HepG2 (cell line): ENCODE data around the gene APPBP2. TPM values are rescaled to one million over a fixed set of nuclear protein-coding genes. Genes with fewer than 3 reads are reported as not detected.

Source experiments
- AHR ChIP-seq: IDR thresholded peaks from 2 replicates; pipeline ENCODE4 v1.6.1; 2018; ENCODE audit warnings: missing genetic modification reagents, missing compliant biosample characterization
- ARNTL ChIP-seq: sonication (generic); formaldehyde crosslinking; IDR thresholded peaks from 2 replicates; pipeline ENCODE4 v1.4.0; 2020; ENCODE audit warnings: mild to moderate bottlenecking, missing genetic modification reagents
- ISL2 ChIP-seq: sonication (generic); formaldehyde crosslinking; IDR thresholded peaks from 2 replicates; pipeline ENCODE4 v1.5.0; 2020; ENCODE audit warnings: missing genetic modification reagents
- JUND ChIP-seq: sonication (generic); formaldehyde crosslinking; IDR thresholded peaks from 2 replicates; pipeline ENCODE4 v1.8.0; 2022; ENCODE audit warnings: mild to moderate bottlenecking, missing genetic modification reagents
- KLF16 ChIP-seq, 2 experiments: sonication (generic) in 1 of 2; formaldehyde crosslinking in 1 of 2; IDR thresholded peaks; 2 replicates each; pipeline versions ENCODE4 v1.6.1 to v1.8.0; 2016 to 2023; ENCODE audit warnings: missing genetic modification reagents in 2 of 2, missing compliant biosample characterization in 1 of 2
- NRL ChIP-seq: sonication (generic); formaldehyde crosslinking; IDR thresholded peaks from 2 replicates; pipeline ENCODE4 v1.5.0; 2020; ENCODE audit warnings: missing genetic modification reagents, mild to moderate bottlenecking, moderate library complexity, borderline replicate concordance
- PHF8 ChIP-seq: sonication (generic); formaldehyde crosslinking; IDR thresholded peaks from 2 replicates; pipeline ENCODE4 v1.5.0; 2020; ENCODE audit warnings: missing genetic modification reagents
- SOX13 ChIP-seq, 3 experiments: fragments of 450-650 bp in 1 of 3; sonication (generic) in 1 of 3; formaldehyde crosslinking in 1 of 3; IDR thresholded peaks in 2 of 3; conservative IDR thresholded peaks in 1 of 3; 2 replicates each; pipeline versions ENCODE4 v1.5.0 to v1.6.1; 2016 to 2020; ENCODE audit warnings: antibody characterized with exemption in 1 of 3, mild to moderate bottlenecking in 1 of 3, missing compliant biosample characterization in 1 of 3, missing genetic modification reagents in 1 of 3, moderate library complexity in 1 of 3
- ZEB1 ChIP-seq: IDR thresholded peaks from 2 replicates; pipeline ENCODE4 v1.6.1; 2012; ENCODE audit warnings: mild to moderate bottlenecking, low read depth, inconsistent platforms; ENCODE audit not compliant: insufficient replicate concordance
- ZFP36L1 ChIP-seq: sonication (generic); formaldehyde crosslinking; IDR thresholded peaks from 2 replicates; pipeline ENCODE4 v1.8.0; 2022; ENCODE audit warnings: mild to moderate bottlenecking, missing genetic modification reagents, moderate library complexity
- ZKSCAN5 ChIP-seq: sonication (generic); formaldehyde crosslinking; IDR thresholded peaks from 2 replicates; pipeline ENCODE4 v1.5.1; 2020; ENCODE audit warnings: mild to moderate bottlenecking, missing genetic modification reagents
- ZKSCAN8 ChIP-seq: IDR thresholded peaks from 2 replicates; pipeline ENCODE4 v1.6.1; 2016; ENCODE audit warnings: borderline replicate concordance, missing genetic modification reagents, missing compliant biosample characterization
- ZSCAN31 ChIP-seq: sonication (generic); formaldehyde crosslinking; IDR thresholded peaks from 2 replicates; pipeline ENCODE4 v1.5.0; 2020; ENCODE audit warnings: low read depth, mild to moderate bottlenecking, missing genetic modification reagents
- polyA plus RNA-seq, 8 experiments: library from polyadenylated mRNA; depleted of rRNA in 3 of 8; stranded (reverse) in 7 of 8; unstranded in 1 of 8; fragments of >200 nt; fragmentation: Illumina TruSeq in 4 of 8; extraction: Trizol in 4 of 8; gene quantifications; 2 replicates each; pipeline versions ENCODE4 v1.2.1 to v1.2.3, GENCODE V29; 2011 to 2016; ENCODE audit warnings: low read depth in 4 of 8, missing spikeins in 1 of 8, mixed read lengths in 1 of 8; ENCODE audit not compliant: insufficient read depth in 1 of 8
- total RNA-seq, 5 experiments: library from RNA; depleted of rRNA; stranded (reverse); fragments of >200 nt; fragmentation: Illumina TruSeq; extraction: Trizol; gene quantifications; 2 replicates each; pipeline ENCODE4 v1.2.3, GENCODE V29; 2016; ENCODE audit warnings: low read depth in 1 of 5
- TF ChIP-seq, protein P1 (sequence below): sonication (generic); formaldehyde crosslinking; IDR thresholded peaks from 2 replicates; pipeline ENCODE4 v1.5.1; 2020; ENCODE audit warnings: missing genetic modification reagents, mild to moderate bottlenecking, borderline replicate concordance
- TF ChIP-seq, protein P2 (sequence below): IDR thresholded peaks from 2 replicates; pipeline ENCODE4 v1.6.1; 2016; ENCODE audit warnings: low read depth
- TF ChIP-seq, protein P3 (sequence below): sonication (generic); formaldehyde crosslinking; IDR thresholded peaks from 2 replicates; pipeline ENCODE4; 2020; ENCODE audit warnings: missing genetic modification reagents, mild to moderate bottlenecking, borderline replicate concordance
- TF ChIP-seq, protein P4 (sequence below): sonication (generic); formaldehyde crosslinking; IDR thresholded peaks from 2 replicates; pipeline ENCODE4 v1.4.0; 2020; ENCODE audit warnings: missing genetic modification reagents, borderline replicate concordance
- TF ChIP-seq, protein P5 (sequence below): IDR thresholded peaks from 2 replicates; pipeline ENCODE4 v1.6.1; 2016; ENCODE audit warnings: missing compliant biosample characterization, missing genetic modification reagents, borderline replicate concordance

APPBP2 gene
- total and polyA plus RNA-seq, 2 of the 13 experiments (the other 11 are each of a cell fraction or from before 2014, with no cell fraction given): 17.5 to 45.8 TPM

DNA sequence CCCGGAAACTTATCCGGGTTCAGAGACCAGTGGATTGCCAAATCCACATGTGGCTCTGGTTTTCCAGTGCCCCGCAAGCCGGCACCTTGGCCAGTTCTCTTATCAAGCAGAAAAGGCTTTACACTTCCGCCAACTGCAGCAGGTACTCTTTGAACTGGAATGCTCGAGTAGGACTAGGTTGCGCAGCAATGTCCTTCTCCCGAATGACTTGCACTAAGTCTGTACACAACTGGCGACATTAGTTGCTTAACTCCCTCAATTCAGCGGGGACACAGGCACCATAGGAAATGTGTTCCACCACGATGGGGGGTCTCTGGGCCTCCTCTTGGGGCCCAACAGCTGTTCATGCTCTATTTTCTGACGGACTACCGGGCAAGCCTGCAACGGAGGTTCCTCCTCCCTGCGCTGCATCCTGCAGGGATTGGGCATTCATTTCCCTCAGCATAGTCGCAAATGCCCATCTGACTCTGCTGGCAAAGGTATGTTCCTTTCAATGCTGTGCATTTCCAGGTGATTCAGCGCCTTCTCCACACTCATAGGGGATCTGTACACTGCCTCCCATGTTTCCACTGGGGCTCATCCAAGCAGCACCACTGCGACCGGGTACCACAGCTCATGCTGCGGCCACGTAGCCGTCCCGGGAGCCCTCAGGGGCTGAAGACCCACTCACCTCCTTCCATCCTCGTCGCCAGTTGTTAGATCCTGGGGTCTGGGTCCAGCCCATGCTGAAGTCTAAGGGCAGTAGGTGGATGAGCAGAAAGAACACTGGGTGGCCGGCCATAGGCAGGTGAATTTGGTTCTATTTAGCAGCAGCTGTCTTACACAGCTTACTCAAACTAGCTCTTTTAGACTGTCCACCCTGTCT lies 34.2 kb upstream of the APPBP2 start (continued):
- TF ChIP-seq, protein P1, sequence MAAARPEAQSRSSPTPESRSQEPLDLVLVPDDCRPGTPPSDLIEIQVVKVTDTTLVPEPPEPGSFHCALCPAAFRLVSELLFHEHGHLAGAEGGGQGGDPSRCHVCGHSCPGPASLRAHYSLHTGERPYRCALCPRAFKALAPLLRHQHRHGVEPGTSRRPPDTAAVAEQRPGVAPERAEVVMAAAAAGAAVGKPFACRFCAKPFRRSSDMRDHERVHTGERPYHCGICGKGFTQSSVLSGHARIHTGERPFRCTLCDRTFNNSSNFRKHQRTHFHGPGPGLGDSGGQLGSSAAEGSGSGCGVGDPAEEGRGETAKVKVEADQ (CRISPR knock-in tag): peak; percentile 94
- peak; percentile 25; the same call in 1 of the 2 replicates for TF ChIP-seq NRL (CRISPR knock-in tag)
- TF ChIP-seq SOX13 (IDR thresholded peaks at IDR 0.05): no peak; the same call in 1 of the 2 replicates
- TF ChIP-seq SOX13 (CRISPR knock-in tag; conservative IDR thresholded peaks at IDR 0.05 in 1 of 2, IDR thresholded peaks at IDR 0.05 in 1 of 2): peak in 1 of 2 experiments; percentile 62; a peak in 2 of 4 replicates
- TF ChIP-seq ZKSCAN8 (CRISPR knock-in tag): peak; percentile 100
- TF ChIP-seq KLF16 (CRISPR knock-in tag; IDR thresholded peaks at IDR 0.05): peak in 1 of 2 experiments; percentile 74; a peak in 2 of 4 replicates
- TF ChIP-seq, protein P2, sequence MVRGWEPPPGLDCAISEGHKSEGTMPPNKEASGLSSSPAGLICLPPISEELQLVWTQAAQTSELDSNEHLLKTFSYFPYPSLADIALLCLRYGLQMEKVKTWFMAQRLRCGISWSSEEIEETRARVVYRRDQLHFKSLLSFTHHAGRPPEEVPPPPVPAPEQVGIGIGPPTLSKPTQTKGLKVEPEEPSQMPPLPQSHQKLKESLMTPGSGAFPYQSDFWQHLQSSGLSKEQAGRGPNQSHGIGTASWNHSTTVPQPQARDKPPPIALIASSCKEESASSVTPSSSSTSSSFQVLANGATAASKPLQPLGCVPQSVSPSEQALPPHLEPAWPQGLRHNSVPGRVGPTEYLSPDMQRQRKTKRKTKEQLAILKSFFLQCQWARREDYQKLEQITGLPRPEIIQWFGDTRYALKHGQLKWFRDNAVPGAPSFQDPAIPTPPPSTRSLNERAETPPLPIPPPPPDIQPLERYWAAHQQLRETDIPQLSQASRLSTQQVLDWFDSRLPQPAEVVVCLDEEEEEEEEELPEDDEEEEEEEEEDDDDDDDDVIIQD (CRISPR knock-in tag): no peak
- TF ChIP-seq ZSCAN31: peak; percentile 80; the same call in 1 of the 2 replicates
- peak; percentile 74 for TF ChIP-seq ZEB1
- TF ChIP-seq JUND: no peak
- peak; percentile 75; the same call in 1 of the 2 replicates for TF ChIP-seq ISL2 (CRISPR knock-in tag)
- 0 out of 2 replicates have a peak, but pooled peaks have one; percentile 21 for TF ChIP-seq ZKSCAN5 (CRISPR knock-in tag)
- peak; percentile 67 for TF ChIP-seq ARNTL
- peak; percentile 53; the same call in 1 of the 2 replicates for TF ChIP-seq PHF8 (CRISPR knock-in tag)
- TF ChIP-seq ZFP36L1 (CRISPR knock-in tag): peak; percentile 83; the same call in 1 of the 2 replicates
- TF ChIP-seq, protein P3, sequence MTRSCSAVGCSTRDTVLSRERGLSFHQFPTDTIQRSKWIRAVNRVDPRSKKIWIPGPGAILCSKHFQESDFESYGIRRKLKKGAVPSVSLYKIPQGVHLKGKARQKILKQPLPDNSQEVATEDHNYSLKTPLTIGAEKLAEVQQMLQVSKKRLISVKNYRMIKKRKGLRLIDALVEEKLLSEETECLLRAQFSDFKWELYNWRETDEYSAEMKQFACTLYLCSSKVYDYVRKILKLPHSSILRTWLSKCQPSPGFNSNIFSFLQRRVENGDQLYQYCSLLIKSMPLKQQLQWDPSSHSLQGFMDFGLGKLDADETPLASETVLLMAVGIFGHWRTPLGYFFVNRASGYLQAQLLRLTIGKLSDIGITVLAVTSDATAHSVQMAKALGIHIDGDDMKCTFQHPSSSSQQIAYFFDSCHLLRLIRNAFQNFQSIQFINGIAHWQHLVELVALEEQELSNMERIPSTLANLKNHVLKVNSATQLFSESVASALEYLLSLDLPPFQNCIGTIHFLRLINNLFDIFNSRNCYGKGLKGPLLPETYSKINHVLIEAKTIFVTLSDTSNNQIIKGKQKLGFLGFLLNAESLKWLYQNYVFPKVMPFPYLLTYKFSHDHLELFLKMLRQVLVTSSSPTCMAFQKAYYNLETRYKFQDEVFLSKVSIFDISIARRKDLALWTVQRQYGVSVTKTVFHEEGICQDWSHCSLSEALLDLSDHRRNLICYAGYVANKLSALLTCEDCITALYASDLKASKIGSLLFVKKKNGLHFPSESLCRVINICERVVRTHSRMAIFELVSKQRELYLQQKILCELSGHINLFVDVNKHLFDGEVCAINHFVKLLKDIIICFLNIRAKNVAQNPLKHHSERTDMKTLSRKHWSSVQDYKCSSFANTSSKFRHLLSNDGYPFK (CRISPR knock-in tag): peak; percentile 59; the same call in 1 of the 2 replicates
- TF ChIP-seq, protein P4, sequence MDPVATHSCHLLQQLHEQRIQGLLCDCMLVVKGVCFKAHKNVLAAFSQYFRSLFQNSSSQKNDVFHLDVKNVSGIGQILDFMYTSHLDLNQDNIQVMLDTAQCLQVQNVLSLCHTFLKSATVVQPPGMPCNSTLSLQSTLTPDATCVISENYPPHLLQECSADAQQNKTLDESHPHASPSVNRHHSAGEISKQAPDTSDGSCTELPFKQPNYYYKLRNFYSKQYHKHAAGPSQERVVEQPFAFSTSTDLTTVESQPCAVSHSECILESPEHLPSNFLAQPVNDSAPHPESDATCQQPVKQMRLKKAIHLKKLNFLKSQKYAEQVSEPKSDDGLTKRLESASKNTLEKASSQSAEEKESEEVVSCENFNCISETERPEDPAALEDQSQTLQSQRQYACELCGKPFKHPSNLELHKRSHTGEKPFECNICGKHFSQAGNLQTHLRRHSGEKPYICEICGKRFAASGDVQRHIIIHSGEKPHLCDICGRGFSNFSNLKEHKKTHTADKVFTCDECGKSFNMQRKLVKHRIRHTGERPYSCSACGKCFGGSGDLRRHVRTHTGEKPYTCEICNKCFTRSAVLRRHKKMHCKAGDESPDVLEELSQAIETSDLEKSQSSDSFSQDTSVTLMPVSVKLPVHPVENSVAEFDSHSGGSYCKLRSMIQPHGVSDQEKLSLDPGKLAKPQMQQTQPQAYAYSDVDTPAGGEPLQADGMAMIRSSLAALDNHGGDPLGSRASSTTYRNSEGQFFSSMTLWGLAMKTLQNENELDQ (CRISPR knock-in tag): no peak
- TF ChIP-seq, protein P5, sequence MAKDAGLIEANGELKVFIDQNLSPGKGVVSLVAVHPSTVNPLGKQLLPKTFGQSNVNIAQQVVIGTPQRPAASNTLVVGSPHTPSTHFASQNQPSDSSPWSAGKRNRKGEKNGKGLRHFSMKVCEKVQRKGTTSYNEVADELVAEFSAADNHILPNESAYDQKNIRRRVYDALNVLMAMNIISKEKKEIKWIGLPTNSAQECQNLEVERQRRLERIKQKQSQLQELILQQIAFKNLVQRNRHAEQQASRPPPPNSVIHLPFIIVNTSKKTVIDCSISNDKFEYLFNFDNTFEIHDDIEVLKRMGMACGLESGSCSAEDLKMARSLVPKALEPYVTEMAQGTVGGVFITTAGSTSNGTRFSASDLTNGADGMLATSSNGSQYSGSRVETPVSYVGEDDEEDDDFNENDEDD: peak; percentile 15; the same call in 1 of the 2 replicates
- no peak for TF ChIP-seq AHR (CRISPR knock-in tag)
